ENCODE measurements around the gene ANK3. TPM values are rescaled to one million over a fixed set of nuclear protein-coding genes. Genes with fewer than 3 reads are reported as not detected.

The ANK3 gene
- polyA plus RNA-seq, 1 donor from 2014 or later = 114 TPM

- H3K27me3 ChIP-seq (ENCODE audit: insufficient read depth, low read depth, low read length) = no peaks in the 10 kb centered on the region
- no peak overlapping the region for H3K27ac ChIP-seq (ENCODE audit: low read length)
- H3K4me3 ChIP-seq (ENCODE audit: low read length) = no peak overlapping the region
- TF ChIP-seq CTCF (IDR thresholded peaks at IDR 0.05; ENCODE audit: poor library complexity, severe bottlenecking) (no peak), REST (IDR thresholded peaks at IDR 0.05; ENCODE audit: borderline replicate concordance) (no peak), EP300 (conservative IDR thresholded peaks at IDR 0.05; ENCODE audit: poor library complexity, severe bottlenecking) (no peak), POLR2AphosphoS5 (IDR thresholded peaks at IDR 0.05) (no peak), SMC3 (conservative IDR thresholded peaks at IDR 0.05; ENCODE audit: poor library complexity) (no peak), TAF1 (IDR thresholded peaks at IDR 0.05; ENCODE audit: low read depth) (no peak), EZH2 (IDR thresholded peaks at IDR 0.05; ENCODE audit: borderline replicate concordance, insufficient read depth, low read length, poor library complexity, severe bottlenecking) (no peak), MXI1 (conservative IDR thresholded peaks at IDR 0.05; ENCODE audit: poor library complexity, severe bottlenecking) (no peak), RAD21 (conservative IDR thresholded peaks at IDR 0.05) (no peak)
- H2AFZ ChIP-seq (ENCODE audit: low read depth, low read length) = no peak overlapping the region
- no peaks in the 10 kb centered on the region for H3F3A ChIP-seq (ENCODE audit: insufficient read depth, low read length, poor library complexity, severe bottlenecking)
- no peaks in the 10 kb centered on the region for H3K36me3 ChIP-seq (ENCODE audit: insufficient read depth, low read length)
- H3K9me3 ChIP-seq (ENCODE audit: low read length) = no peaks in the 10 kb centered on the region
- H3K9ac ChIP-seq (ENCODE audit: low read length) = no peak overlapping the region
- no peak overlapping the region for H3K4me2 ChIP-seq (ENCODE audit: low read length)
- no peaks in the 10 kb centered on the region for H3K9me2 ChIP-seq (ENCODE audit: insufficient read depth, low read length)
- H3K79me2 ChIP-seq (replicated peaks; ENCODE audit: insufficient read depth, low read length) = peaks cover 4% of the 10 kb centered on the region
- H4K20me1 ChIP-seq (ENCODE audit: insufficient read depth) = peaks cover 8% of the 10 kb centered on the region
Observed at GRCh38 chr10:60334991-60335390, 54.7 kb downstream of the ANK3 start.

- Histone ChIP-seq H3K9ac (ENCODE audit: low read length) (no peak overlapping the region), H3F3A (ENCODE audit: insufficient read depth, low read length, poor library complexity, severe bottlenecking) (no peaks in the 10 kb centered on the region), H3K36me3 (ENCODE audit: insufficient read depth, low read length) (no peaks in the 10 kb centered on the region), H3K79me2 (replicated peaks; ENCODE audit: insufficient read depth, low read length) (peaks cover 4% of the 10 kb centered on the region), H4K20me1 (ENCODE audit: insufficient read depth) (peaks cover 7% of the 10 kb centered on the region), H3K4me3 (ENCODE audit: low read length) (no peak overlapping the region), H3K9me3 (ENCODE audit: low read length) (no peaks in the 10 kb centered on the region), H2AFZ (ENCODE audit: low read depth, low read length) (no peak overlapping the region), H3K27me3 (ENCODE audit: insufficient read depth, low read depth, low read length) (no peaks in the 10 kb centered on the region), H3K27ac (ENCODE audit: low read length) (no peak overlapping the region), H3K9me2 (ENCODE audit: insufficient read depth, low read length) (no peaks in the 10 kb centered on the region), H3K4me2 (ENCODE audit: low read length) (no peak overlapping the region)
- TF ChIP-seq RAD21 (conservative IDR thresholded peaks at IDR 0.05) (no peak), EP300 (conservative IDR thresholded peaks at IDR 0.05; ENCODE audit: poor library complexity, severe bottlenecking) (no peak), EZH2 (IDR thresholded peaks at IDR 0.05; ENCODE audit: borderline replicate concordance, insufficient read depth, low read length, poor library complexity, severe bottlenecking) (no peak), POLR2AphosphoS5 (IDR thresholded peaks at IDR 0.05) (no peak), TAF1 (IDR thresholded peaks at IDR 0.05; ENCODE audit: low read depth) (no peak), SMC3 (conservative IDR thresholded peaks at IDR 0.05; ENCODE audit: poor library complexity) (no peak), CTCF (IDR thresholded peaks at IDR 0.05; ENCODE audit: poor library complexity, severe bottlenecking) (no peak), REST (IDR thresholded peaks at IDR 0.05; ENCODE audit: borderline replicate concordance) (no peak), MXI1 (conservative IDR thresholded peaks at IDR 0.05; ENCODE audit: poor library complexity, severe bottlenecking) (no peak)
Observed at GRCh38 chr10:60332371-60332770, 57.3 kb downstream of the ANK3 start.
